HCT116 (cell line): Measurements from ENCODE around the gene SCAF1. TPM values are rescaled to one million over a fixed set of nuclear protein-coding genes. Genes with fewer than 3 reads are reported as not detected.

Experiments
- ATAC-seq: fragments of 200-7000 bp; cut with Tn5 transposase; 2 replicates; pipeline ENCODE4 v1.9.1; 2020; ENCODE audit warnings: mild to moderate bottlenecking, moderate library complexity
- BruUV-seq: library from RNA; stranded (reverse); fragments of 400-500 nt; replicated peaks from 2 replicates; lab custom pipeline; 2021; lab: Mats Ljungman, UMichigan
- CTCF ChIA-PET: fragments of 300-600 bp; sonication (Branson Sonifier 250); formaldehyde crosslinking; loops from one replicate; lab custom pipeline; 2021; ENCODE audit warnings: antibody characterized with exemption; lab: Charles Lee
- POLR2A ChIA-PET: fragments of 300-600, 350-600 bp; sonication (Branson Sonifier 250); formaldehyde crosslinking; loops from one replicate; lab custom pipeline; 2021; ENCODE audit warnings: antibody characterized with exemption; lab: Charles Lee
- RAD21 ChIA-PET, 2 experiments: fragments of 300-600 bp; sonication (Branson Sonifier 250); formaldehyde crosslinking; loops; one replicate each; lab custom pipeline; 2023; ENCODE audit warnings: low total read pairs in 2 of 2; ENCODE audit not compliant: uncharacterized antibody in 2 of 2, unreplicated experiment in 2 of 2, low non-redundant PET in 1 of 2; lab: Charles Lee
- DNase-seq: peaks from one replicate; pipeline ENCODE4 v3.0.0-alpha.2; 2010; ENCODE audit warnings: low read depth, low spot score
- H2AFZ ChIP-seq: fragments of 200-600 bp; shearing (Covaris generic), sonication (generic); 2 replicates; pipeline ENCODE4 v1.6.1; 2017; ENCODE audit warnings: low read depth, mixed run types, mixed read lengths, antibody characterized with exemption, low read length; ENCODE audit not compliant: poor library complexity, severe bottlenecking
- H3K27ac ChIP-seq: 2 replicates; pipeline ENCODE4 v1.5.1; 2012; ENCODE audit warnings: low read depth, low read length
- H3K27me3 ChIP-seq: fragments of 200-600 bp; sonication (generic); 2 replicates; pipeline ENCODE4 v1.6.1; 2016; ENCODE audit warnings: mixed run types, low read length, mixed read lengths; ENCODE audit not compliant: insufficient read depth
- H3K36me3 ChIP-seq, 2 experiments: fragments of 200-500 bp in 1 of 2; fragments of 200-600 bp in 1 of 2; sonication (Bioruptor generic) in 1 of 2; sonication (generic) in 1 of 2; 2 replicates each; pipeline versions ENCODE4 v1.5.1 to v1.6.1; 2014 to 2016; ENCODE audit warnings: low read length in 2 of 2, inconsistent platforms in 1 of 2, mixed read lengths in 1 of 2, mixed run types in 1 of 2; ENCODE audit not compliant: insufficient read depth in 2 of 2, control insufficient read depth in 1 of 2
- H3K4me1 ChIP-seq, 2 experiments: fragments of 200-600 bp in 1 of 2; sonication (generic) in 1 of 2; 2 replicates each; pipeline versions ENCODE4 v1.5.1 to v1.6.1; 2012 to 2017; ENCODE audit warnings: low read length in 2 of 2, inconsistent platforms in 1 of 2, mild to moderate bottlenecking in 1 of 2, mixed read lengths in 1 of 2, mixed run types in 1 of 2, moderate library complexity in 1 of 2; ENCODE audit not compliant: insufficient read depth in 2 of 2, control insufficient read depth in 1 of 2
- H3K4me2 ChIP-seq: fragments of 200-600 bp; sonication (generic); 2 replicates; pipeline ENCODE4 v1.6.1; 2017; ENCODE audit warnings: mixed run types, low read length, mixed read lengths
- H3K4me3 ChIP-seq, 2 experiments: fragments of 200-600 bp in 1 of 2; sonication (generic) in 1 of 2; replicated peaks in 1 of 2; 2 replicates each; pipeline ENCODE4 v1.5.1; 2011 to 2016; ENCODE audit warnings: low read length in 2 of 2, control low read depth in 1 of 2, low read depth in 1 of 2, mild to moderate bottlenecking in 1 of 2, mixed read lengths in 1 of 2, mixed run types in 1 of 2
- H3K79me2 ChIP-seq: fragments of 200-600 bp; sonication (generic); 2 replicates; pipeline ENCODE4 v1.6.1; 2017; ENCODE audit warnings: mild to moderate bottlenecking, mixed run types, low read length, moderate library complexity, mixed read lengths; ENCODE audit not compliant: insufficient read depth
- H3K9ac ChIP-seq: fragments of 200-600 bp; sonication (generic); 2 replicates; pipeline ENCODE4 v1.6.1; 2016; ENCODE audit warnings: low read length, mixed read lengths
- H3K9me2 ChIP-seq: fragments of 200-600 bp; sonication (generic), shearing (Covaris generic); 2 replicates; pipeline ENCODE4 v1.6.1; 2017; ENCODE audit warnings: mixed run types, mild to moderate bottlenecking, moderate library complexity; ENCODE audit not compliant: insufficient read depth
- H3K9me3 ChIP-seq, 2 experiments: fragments of 200-500 bp in 1 of 2; fragments of 200-600 bp in 1 of 2; sonication (Bioruptor generic) in 1 of 2; sonication (generic) in 1 of 2; 2 replicates each; pipeline ENCODE4 v1.6.1; 2014 to 2017; ENCODE audit warnings: low read length in 2 of 2, mixed read lengths in 2 of 2, inconsistent platforms in 1 of 2, low read depth in 1 of 2, mild to moderate bottlenecking in 1 of 2, mixed run types in 1 of 2, moderate library complexity in 1 of 2; ENCODE audit not compliant: control insufficient read depth in 1 of 2, insufficient read depth in 1 of 2
- H4K20me1 ChIP-seq: fragments of 200-600 bp; sonication (generic), shearing (Covaris generic); 2 replicates; pipeline ENCODE4 v1.6.1; 2017; ENCODE audit warnings: mixed run types, mild to moderate bottlenecking, moderate library complexity; ENCODE audit not compliant: insufficient read depth
- ATF3 ChIP-seq: IDR thresholded peaks from 2 replicates; pipeline ENCODE4 v1.6.1; 2012
- CBX3 ChIP-seq: IDR thresholded peaks from 2 replicates; pipeline ENCODE4 v1.6.1; 2012; ENCODE audit warnings: low read depth
- CEBPB ChIP-seq: IDR thresholded peaks from 2 replicates; pipeline ENCODE4 v1.6.1; 2012; ENCODE audit warnings: low read depth
- EZH2 ChIP-seq: fragments of 200-600 bp; sonication (generic); IDR thresholded peaks from 2 replicates; pipeline ENCODE4 v1.6.1; 2017; ENCODE audit warnings: antibody characterized with exemption, mixed run types
- FOSL1 ChIP-seq: IDR thresholded peaks from 2 replicates; pipeline ENCODE4 v1.6.1; 2012; ENCODE audit warnings: low read depth
- JUND ChIP-seq: IDR thresholded peaks from 2 replicates; pipeline ENCODE4 v1.6.1; 2012
- POLR2AphosphoS5 ChIP-seq: IDR thresholded peaks from 2 replicates; pipeline ENCODE4 v1.6.1; 2011; ENCODE audit warnings: mild to moderate bottlenecking, low read depth, low read length, moderate library complexity
- SP1 ChIP-seq: IDR thresholded peaks from 2 replicates; pipeline ENCODE4 v1.6.1; 2012; ENCODE audit warnings: low read depth
- SRF ChIP-seq: IDR thresholded peaks from 2 replicates; pipeline ENCODE4 v1.6.1; 2012; ENCODE audit warnings: low read depth
- ZBTB33 ChIP-seq: IDR thresholded peaks from 2 replicates; pipeline ENCODE4 v1.6.1; 2011; ENCODE audit warnings: mild to moderate bottlenecking, low read length, moderate library complexity; ENCODE audit not compliant: insufficient replicate concordance; ENCODE audit errors: extremely low read depth
- ZFX ChIP-seq: fragments of 450-650 bp; IDR thresholded peaks from 2 replicates; pipeline ENCODE4 v1.6.1; 2017
- intact Hi-C: fragments of 100-400 bp; cut with micrococcal nuclease; formaldehyde crosslinking; loops from 2 replicates; pipeline ENCODE4 v1.10.0; 2022
- total RNA-seq: library from RNA; stranded (reverse); gene quantifications from one replicate; pipeline ENCODE4 v1.2.1, GENCODE V29; 2021; ENCODE audit not compliant: unreplicated experiment
- TF ChIP-seq, protein P1 (sequence below): IDR thresholded peaks from 2 replicates; pipeline ENCODE4 v1.6.1; 2012; ENCODE audit warnings: low read depth
- TF ChIP-seq, protein P2 (sequence below), 3 experiments: fragments of 200-600 bp in 1 of 3; sonication (generic) in 1 of 3; IDR thresholded peaks in 2 of 3; conservative IDR thresholded peaks in 1 of 3; 2 replicates each; pipeline ENCODE4 v1.5.1; 2012 to 2017; ENCODE audit warnings: low read depth in 2 of 3, low read length in 2 of 3, antibody characterized with exemption in 1 of 3, borderline replicate concordance in 1 of 3, control low read depth in 1 of 3, mild to moderate bottlenecking in 1 of 3, mixed read lengths in 1 of 3, mixed run types in 1 of 3, moderate library complexity in 1 of 3; ENCODE audit not compliant: insufficient read depth in 1 of 3

SCAF1 gene
- total RNA-seq, 1 experiment from 2014 or later, result 96.8 TPM

DNA sequence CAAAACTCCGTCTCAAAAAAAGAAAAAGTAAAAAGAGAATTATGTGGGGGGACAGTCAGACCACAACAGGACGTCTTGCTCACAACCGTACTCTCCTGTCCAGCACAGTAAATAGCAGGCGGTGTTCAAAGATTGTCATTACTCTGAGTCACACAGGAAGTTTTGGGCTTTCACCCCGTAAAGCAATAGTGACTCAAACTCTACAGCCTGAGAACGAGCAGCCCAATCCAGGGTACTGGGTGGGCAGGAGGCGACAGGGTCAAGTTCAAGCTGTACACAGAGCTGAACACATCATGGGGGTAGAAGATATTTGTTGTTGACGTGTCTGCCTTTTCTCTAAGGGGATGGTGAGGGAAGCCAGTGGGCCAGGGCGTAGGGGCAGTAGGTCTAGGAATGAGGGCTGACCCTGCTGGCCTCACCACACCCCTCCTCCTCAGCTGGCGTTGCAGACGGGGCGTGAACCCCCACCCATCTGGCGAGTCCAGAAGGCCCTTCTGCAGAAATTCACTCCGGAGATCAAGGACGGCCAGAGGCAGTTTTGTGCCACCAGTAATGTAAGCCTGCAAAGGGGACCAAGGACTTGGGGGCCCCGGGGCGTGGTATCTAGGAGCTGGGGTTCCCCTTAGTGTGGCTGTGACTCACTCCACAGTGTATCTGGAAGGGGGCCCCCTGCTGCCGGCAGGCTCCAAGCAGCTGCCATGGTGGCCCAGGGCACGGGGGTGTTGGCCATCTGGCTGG lies 27.7 kb upstream of the SCAF1 start:
- Histone ChIP-seq H3K27me3 (no peaks in the 10 kb centered on the region), H3K4me1 (peaks cover 28 to 36% of the 10 kb centered on the region in 2 experiments), H3K9ac (peak overlapping the region; percentile 43), H3K36me3 (peaks cover 21% of the 10 kb centered on the region in 2 experiments; a peak in 3 of 4 replicates), H2AFZ (no peak overlapping the region), H3K27ac (peak overlapping the region; percentile 69), H3K79me2 (peaks cover 58% of the 10 kb centered on the region), H4K20me1 (peaks cover 7% of the 10 kb centered on the region; the same call in 1 of the 2 replicates), H3K4me2 (peak overlapping the region; percentile 69), H3K9me2 (no peaks in the 10 kb centered on the region), H3K4me3 (peak overlapping the region in 1 of 2 experiments; percentile 48; a peak in 3 of 4 replicates), H3K9me3 (no peaks in the 10 kb centered on the region)
- ChIA-PET RAD21 (no interaction called here), POLR2A (interaction anchor here (1.5 kb wide), 1 partner anchor 26 kb away, joined by 3 read pairs; the partner anchor contains the start of gene RRAS), CTCF (no interaction called here)
- ATAC-seq (peak; percentile 84), DNase-seq (no peak)
- intact Hi-C loops, result loop anchor here (2.0 kb wide), 1 partner anchor 25 kb away; no protein-coding TSS in a partner anchor
- TF ChIP-seq CBX3, result no peak
- no peak for TF ChIP-seq ZFX
- peak; percentile 84 for TF ChIP-seq FOSL1
- no peak for TF ChIP-seq EZH2
- TF ChIP-seq, protein P1, sequence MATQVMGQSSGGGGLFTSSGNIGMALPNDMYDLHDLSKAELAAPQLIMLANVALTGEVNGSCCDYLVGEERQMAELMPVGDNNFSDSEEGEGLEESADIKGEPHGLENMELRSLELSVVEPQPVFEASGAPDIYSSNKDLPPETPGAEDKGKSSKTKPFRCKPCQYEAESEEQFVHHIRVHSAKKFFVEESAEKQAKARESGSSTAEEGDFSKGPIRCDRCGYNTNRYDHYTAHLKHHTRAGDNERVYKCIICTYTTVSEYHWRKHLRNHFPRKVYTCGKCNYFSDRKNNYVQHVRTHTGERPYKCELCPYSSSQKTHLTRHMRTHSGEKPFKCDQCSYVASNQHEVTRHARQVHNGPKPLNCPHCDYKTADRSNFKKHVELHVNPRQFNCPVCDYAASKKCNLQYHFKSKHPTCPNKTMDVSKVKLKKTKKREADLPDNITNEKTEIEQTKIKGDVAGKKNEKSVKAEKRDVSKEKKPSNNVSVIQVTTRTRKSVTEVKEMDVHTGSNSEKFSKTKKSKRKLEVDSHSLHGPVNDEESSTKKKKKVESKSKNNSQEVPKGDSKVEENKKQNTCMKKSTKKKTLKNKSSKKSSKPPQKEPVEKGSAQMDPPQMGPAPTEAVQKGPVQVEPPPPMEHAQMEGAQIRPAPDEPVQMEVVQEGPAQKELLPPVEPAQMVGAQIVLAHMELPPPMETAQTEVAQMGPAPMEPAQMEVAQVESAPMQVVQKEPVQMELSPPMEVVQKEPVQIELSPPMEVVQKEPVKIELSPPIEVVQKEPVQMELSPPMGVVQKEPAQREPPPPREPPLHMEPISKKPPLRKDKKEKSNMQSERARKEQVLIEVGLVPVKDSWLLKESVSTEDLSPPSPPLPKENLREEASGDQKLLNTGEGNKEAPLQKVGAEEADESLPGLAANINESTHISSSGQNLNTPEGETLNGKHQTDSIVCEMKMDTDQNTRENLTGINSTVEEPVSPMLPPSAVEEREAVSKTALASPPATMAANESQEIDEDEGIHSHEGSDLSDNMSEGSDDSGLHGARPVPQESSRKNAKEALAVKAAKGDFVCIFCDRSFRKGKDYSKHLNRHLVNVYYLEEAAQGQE, result no peak
- peak; percentile 78 for TF ChIP-seq JUND
- no peak for TF ChIP-seq SRF
- peak; percentile 37; the same call in 1 of the 2 replicates for TF ChIP-seq POLR2AphosphoS5
- no peak for TF ChIP-seq ATF3
- TF ChIP-seq CEBPB, result no peak
- TF ChIP-seq, protein P2, sequence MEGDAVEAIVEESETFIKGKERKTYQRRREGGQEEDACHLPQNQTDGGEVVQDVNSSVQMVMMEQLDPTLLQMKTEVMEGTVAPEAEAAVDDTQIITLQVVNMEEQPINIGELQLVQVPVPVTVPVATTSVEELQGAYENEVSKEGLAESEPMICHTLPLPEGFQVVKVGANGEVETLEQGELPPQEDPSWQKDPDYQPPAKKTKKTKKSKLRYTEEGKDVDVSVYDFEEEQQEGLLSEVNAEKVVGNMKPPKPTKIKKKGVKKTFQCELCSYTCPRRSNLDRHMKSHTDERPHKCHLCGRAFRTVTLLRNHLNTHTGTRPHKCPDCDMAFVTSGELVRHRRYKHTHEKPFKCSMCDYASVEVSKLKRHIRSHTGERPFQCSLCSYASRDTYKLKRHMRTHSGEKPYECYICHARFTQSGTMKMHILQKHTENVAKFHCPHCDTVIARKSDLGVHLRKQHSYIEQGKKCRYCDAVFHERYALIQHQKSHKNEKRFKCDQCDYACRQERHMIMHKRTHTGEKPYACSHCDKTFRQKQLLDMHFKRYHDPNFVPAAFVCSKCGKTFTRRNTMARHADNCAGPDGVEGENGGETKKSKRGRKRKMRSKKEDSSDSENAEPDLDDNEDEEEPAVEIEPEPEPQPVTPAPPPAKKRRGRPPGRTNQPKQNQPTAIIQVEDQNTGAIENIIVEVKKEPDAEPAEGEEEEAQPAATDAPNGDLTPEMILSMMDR (IDR thresholded peaks at IDR 0.05 in 2 of 3, conservative IDR thresholded peaks at IDR 0.05 in 1 of 3; ENCODE audit: borderline replicate concordance in 1 of 3, insufficient read depth in 1 of 3, low read depth in 2 of 3, low read length in 2 of 3), result peak in 1 of 3 experiments; percentile 23; a peak in 2 of 6 replicates
- TF ChIP-seq ZBTB33, result no peak
- TF ChIP-seq SP1, result peak; percentile 63; the same call in 1 of the 2 replicates
- no TSS peak for BruUV-seq
